HG03520 (cell line): ENCODE results near the gene ACTG1.
A peak's percentile ranks its signal among the peaks of the same experiment; 100 is the strongest.

Experiments used
- ATAC-seq: cut with Tn5 transposase; IDR thresholded peaks from one replicate; pipeline ENCODE4 v1.9.1; 2021; ENCODE audit warnings: mild to moderate bottlenecking, moderate library complexity; ENCODE audit not compliant: unreplicated experiment

ACTG1 gene

DNA sequence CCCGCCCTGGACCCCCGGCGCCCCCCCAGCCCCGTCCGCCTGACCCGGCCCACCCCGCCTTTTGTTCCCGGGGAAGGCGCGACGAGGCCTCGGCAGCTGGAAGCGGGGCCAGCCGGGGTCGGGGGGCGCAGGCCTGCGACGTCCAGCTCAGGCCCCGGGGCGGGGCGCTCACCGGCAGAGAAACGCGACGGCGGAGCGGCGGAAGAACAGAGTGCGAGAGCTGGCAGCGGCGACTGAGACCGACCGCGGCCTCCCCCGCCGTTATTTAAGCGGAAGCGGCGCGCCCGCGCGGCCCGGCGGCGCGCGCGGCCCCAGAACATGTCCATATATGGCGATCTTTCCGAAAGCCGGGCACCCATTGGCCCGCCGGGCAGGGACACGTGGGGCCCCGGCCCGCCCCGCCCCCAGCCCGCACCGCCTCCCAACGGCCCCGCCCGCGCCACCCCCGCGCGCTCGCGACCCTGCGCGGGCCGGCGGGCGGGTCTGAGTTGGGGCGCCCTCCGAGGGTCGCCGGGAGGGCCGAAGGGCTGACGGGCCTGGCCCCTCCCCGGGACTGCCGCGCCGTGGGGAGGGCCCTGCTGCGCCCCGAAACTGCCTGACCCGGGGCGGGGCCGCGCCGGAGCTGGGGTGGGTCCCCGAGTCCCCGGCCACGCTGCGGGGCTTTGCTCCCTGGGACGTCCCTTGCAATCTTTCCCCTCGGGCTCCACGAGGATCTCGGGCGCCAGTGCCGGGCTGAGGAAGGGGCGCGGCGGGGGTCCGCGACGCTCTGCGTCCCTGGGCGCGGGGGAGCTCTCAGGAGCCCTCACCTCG, at the start of gene ACTG1:
ACTG1 (minus strand) TSS at position 238 of the 810 bp plus-strand sequence. CDS start 445 bp downstream, outside the sequence.
- peak; percentile 37 for ATAC-seq

DNA sequence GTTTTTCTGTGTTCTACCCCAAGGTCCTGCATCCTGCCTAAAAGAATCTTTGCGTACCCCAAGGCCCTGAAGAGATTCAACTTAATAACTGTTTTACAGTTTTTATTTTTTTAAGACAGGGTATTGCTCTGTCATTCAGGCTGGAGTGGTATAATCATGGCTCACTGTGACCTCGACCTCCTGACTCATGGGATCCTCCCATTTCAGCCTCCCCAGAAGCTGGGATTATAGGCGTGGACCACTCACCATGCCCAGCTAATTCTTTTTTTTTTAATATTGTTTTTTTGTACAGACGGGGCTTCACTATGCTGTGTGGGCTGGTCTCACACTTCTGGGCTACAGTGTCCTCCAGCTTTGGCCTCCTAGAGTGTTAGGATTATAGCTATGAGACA, 48.9 kb upstream of the ACTG1 start:
- ATAC-seq = no peak

- no peak for ATAC-seq
Measured at GRCh38 chr17:81558941-81559806, 46.6 kb upstream of the ACTG1 start.

GRCh38 chr17:81558115-81558468, 45.5 kb upstream of the ACTG1 start:
- no peak for ATAC-seq

DNA sequence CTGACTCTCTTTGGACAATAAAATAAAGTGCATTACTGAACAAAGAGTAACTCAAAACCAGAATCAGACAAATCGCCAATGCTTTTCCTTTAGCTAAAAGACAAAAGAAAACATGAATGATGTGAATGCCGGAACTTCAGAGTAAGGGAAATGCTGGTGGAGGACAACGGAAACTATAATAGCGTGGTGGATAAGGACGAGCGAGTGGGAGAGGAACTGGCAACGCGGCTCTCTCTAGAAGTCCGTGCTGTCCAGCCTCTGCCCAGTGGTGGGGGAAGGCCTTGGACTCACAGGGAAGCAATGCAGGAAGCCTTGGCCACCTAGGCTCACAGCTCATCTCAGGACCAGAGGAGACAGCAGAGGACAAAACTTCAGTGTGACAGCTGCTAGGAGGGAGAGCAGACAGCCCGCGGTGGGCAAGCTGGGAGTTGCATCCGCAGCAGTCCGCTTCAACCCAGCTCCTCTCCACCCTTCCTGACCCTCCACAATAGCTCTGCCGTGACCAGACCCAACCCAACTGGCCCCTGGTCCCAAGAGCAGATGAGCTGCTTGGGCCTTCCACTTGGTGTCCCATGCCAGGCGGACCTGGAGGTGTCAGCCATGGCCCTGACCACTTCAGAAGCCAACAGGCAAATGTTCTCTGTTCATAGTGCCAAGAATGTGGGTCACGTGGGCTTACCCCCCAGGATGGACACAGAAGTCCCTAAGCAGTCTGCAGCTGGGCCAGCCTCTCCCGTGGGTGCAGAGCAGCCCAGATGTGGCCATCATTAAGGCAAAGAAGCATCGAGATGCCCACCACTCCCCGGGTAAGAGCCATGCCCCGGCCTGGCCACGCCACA, 44.9 kb upstream of the ACTG1 start:
- no peak for ATAC-seq

DNA sequence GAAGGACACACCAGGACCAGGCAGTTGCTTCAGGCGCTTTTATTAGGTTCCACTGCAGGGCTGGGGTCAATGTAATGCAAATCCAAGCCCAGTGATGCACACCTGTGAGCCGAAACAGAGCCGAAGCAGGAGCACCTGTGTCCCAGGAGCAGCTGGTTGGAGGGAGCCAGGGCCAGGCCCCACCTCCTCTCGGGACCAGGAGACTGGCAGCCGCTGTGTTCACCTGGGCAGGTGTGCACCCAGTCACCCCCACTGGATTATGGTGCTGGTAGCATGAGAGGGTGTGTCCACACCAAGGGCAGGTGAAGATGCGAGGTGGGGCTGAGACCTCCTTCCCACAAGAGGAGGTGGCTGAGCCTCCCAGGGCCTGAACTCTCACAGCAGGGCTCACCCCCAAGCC, 44.3 kb upstream of the ACTG1 start:
- no peak for ATAC-seq

- ATAC-seq = no peak
Measured at GRCh38 chr17:81556175-81556691, 43.6 kb upstream of the ACTG1 start.

DNA sequence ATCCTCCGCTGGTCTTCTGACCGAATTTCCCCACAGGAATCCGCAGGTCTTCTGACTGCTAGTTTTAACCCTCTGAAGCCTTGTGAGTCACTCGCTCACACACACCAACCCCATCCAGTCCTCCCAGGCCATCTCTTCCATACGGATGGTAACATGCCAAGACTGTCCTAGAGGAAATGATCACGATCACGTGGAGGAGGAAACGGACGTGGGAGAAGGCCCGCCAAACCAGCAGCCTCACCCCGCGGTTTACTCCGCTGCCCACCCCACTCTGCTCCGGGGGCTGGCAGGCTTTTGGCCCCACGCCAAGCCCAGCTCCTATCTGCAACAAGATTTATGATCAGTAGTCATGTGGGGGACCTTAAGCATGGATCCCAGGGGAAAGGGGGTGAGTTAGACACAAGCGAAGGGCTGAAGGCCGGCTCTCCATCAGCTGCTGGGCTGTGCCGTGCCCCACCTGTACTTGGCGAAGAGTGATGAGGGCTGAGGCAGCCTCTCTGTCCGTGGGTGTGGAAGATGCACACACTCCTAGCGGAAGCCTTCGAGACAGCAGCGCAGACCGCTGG, 41.1 kb upstream of the ACTG1 start:
- no peak for ATAC-seq

GRCh38 chr17:81553018-81553615, 40.5 kb upstream of the ACTG1 start:
- ATAC-seq = peak; percentile 32

- ATAC-seq = peak; percentile 38
Measured at GRCh38 chr17:81552244-81553017, 39.8 kb upstream of the ACTG1 start, which contains the start of gene FAAP100. FAAP100 (minus strand) TSS chr17:81552353; CDS start chr17:81552330, 23 bp downstream.

DNA sequence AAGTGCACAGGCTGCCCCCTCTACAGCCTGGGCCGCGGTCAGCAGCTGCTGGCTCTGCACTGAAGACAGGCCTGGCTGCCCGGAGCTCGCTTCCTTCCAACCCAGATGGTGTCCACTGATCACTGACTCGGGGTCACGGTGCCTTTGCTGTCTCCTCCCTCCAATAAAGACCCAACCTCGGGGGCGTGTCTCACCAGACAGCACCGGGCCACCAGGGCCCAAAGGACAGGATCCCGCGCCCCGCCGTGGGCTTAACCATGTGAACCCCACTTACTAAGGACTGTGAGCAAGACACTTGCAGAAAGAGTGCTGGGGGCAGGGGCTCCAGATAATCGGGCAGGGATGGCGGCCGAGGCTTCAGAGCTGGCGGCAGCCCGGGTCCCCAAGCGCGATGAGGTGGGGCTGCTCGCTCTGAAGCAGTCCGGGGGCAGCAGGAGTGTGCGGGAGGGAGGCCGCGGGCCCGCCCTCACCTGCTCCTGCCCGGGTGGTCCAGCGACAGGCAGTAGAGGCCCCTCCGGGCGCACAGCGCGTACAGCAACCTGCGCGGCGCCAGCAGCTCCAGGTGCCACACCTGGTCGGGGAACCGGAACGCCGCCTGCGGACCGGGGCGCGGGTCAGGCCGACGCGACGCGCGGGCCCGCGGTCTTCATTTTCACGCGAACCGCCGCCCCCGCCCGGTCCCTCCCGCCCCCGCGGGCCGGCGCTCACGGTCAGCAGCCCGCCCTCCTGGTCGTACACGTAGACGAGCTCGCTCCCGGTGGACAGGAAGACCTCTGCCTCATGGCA, 39.1 kb upstream of the ACTG1 start:
- ATAC-seq = no peak

GRCh38 chr17:81550830-81551457, 38.3 kb upstream of the ACTG1 start:
- no peak for ATAC-seq

GRCh38 chr17:81550285-81550684, 37.7 kb upstream of the ACTG1 start:
- ATAC-seq = no peak

DNA sequence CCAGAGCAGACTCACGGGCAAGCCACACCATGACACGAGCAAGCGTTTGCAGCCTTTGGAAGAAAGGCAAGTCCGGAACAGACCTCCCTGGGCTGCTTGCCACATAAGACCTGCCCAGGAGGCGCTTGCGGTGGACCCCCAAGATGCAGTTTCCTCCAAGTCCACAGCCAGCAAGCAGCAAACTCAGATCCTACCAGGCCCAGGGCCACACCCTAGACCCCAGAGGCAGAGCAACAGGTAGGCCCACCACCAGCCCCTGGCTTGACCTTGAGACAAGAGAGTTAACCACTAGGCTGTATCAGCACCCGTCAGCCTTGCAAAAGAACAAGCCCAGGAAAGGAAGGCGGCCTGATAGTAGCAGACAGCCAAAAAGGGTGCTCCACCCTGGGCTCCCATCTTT, 37.2 kb upstream of the ACTG1 start:
- no peak for ATAC-seq

DNA sequence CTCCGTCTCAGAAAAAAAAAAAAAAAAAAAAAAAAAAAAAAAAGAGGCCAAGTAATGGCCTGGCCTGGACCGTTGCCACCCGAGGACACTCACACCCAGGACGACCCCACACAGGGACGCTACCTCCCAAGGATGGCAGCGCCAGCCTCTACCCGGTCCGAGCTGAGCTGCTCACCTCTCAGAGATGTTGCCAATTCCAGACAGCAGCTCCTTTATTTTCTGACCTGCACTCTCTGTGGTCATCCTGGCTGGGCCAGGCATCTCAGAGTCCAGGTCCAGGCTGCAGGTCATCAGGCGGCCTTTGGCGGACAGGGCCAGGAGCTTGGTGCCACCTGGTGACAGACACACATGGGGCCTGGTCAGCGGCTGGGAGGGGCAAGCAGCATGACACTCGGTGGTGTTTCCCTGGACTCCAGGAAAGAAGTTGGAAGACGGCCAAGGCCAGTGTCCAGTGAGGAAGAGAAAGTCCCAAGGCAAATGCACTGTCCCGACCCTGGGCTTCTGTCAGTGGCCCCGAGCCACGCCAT, 36.5 kb upstream of the ACTG1 start:
- ATAC-seq = no peak

DNA sequence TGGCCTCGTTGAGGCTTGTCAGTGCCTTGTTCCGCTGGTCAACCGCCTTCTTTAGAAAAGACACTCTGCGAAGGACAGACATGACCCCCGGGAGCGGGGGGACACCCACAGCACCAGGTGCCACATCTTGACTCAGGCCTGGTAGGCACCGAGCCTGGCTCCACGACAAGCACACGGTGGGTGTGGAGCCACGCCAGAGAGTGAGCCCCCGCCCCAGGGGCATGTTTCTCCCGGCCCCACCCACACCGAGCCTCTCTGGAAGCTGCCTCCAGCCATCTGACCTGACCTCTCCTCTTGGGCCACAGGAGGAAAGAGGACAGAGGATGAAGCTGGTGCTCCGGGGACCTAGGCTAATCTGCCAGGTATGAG, 35.0 kb upstream of the ACTG1 start:
- no peak for ATAC-seq

GRCh38 chr17:81546906-81547613, 34.5 kb upstream of the ACTG1 start:
- ATAC-seq = no peak
